K562 (cell line): ENCODE data around the gene LBHD1. TPM values are rescaled to one million over a fixed set of nuclear protein-coding genes. Genes with fewer than 3 reads are reported as not detected.
A peak's percentile ranks its signal among the peaks of the same experiment; 100 is the strongest.

Experiments used
- POLR3A ChIP-seq: IDR thresholded peaks from 2 replicates; pipeline ENCODE4 v1.6.1; 2011; ENCODE audit warnings: borderline replicate concordance, mild to moderate bottlenecking, moderate library complexity; ENCODE audit not compliant: insufficient read length, insufficient read depth; ENCODE audit errors: extremely low read depth
- polyA plus RNA-seq, 8 experiments: library from polyadenylated mRNA; depleted of rRNA in 4 of 8; stranded (reverse) in 5 of 8; unstranded in 3 of 8; fragments of >200 nt; fragmentation: Nextera tagmentation in 2 of 8; fragmentation: Illumina TruSeq in 1 of 8; extraction: Ambion mirVana in 2 of 8; extraction: Trizol in 1 of 8; gene quantifications; 2 replicates each; pipeline versions ENCODE4 v1.2.1 to v1.2.3, GENCODE V29; 2011 to 2014; ENCODE audit warnings: inconsistent platforms in 1 of 8, missing spikeins in 1 of 8
- total RNA-seq, 7 experiments: library from RNA; depleted of rRNA in 6 of 7; stranded (reverse); fragments of >200 nt in 6 of 7; fragmentation: Illumina TruSeq in 2 of 7; extraction: Trizol in 2 of 7; gene quantifications; 2 replicates each; pipeline versions ENCODE4 v1.2.1 to v1.2.3, GENCODE V29; 2011 to 2021; ENCODE audit warnings: low replicate concordance in 1 of 7
- TF ChIP-seq, protein P1 (sequence below), 2 experiments: fragments of 450-650 bp in 1 of 2; IDR thresholded peaks; 2 replicates each; pipeline ENCODE4 v1.6.1; 2011 to 2017; ENCODE audit warnings: low read depth in 2 of 2, antibody characterized with exemption in 1 of 2, borderline replicate concordance in 1 of 2, low read length in 1 of 2, mild to moderate bottlenecking in 1 of 2, mixed read lengths in 1 of 2; ENCODE audit not compliant: control insufficient read depth in 1 of 2
- TF ChIP-seq, protein P2 (sequence below), 2 experiments: fragments of 200-800 bp in 1 of 2; sonication (Bioruptor generic) in 1 of 2; sonication (generic) in 1 of 2; formaldehyde crosslinking in 1 of 2; IDR thresholded peaks in 1 of 2; conservative IDR thresholded peaks in 1 of 2; 2 replicates each; pipeline versions ENCODE4 v1.5.0 to v1.6.1; 2016 to 2020; ENCODE audit warnings: missing compliant biosample characterization in 1 of 2, missing genetic modification characterization in 1 of 2, missing genetic modification reagents in 1 of 2
- TF ChIP-seq, protein P3 (sequence below), 2 experiments: fragments of 450-650 bp in 1 of 2; sonication (generic) in 1 of 2; formaldehyde crosslinking in 1 of 2; IDR thresholded peaks; 2 replicates each; pipeline versions ENCODE4 v1.7.1 to v1.9.0; 2016 to 2022; ENCODE audit warnings: inconsistent platforms in 1 of 2, mild to moderate bottlenecking in 1 of 2, missing genetic modification reagents in 1 of 2
- TF ChIP-seq, protein P4 (sequence below): fragments of 450-650 bp; IDR thresholded peaks from 2 replicates; pipeline ENCODE4 v1.6.1; 2016; ENCODE audit warnings: antibody characterized with exemption

Gene LBHD1
- total and polyA plus RNA-seq, 9 of the 15 experiments (the other 6 are each of a cell fraction or from before 2014, with no cell fraction given) = 2.6 to 28.0 (median 12.5) TPM

DNA sequence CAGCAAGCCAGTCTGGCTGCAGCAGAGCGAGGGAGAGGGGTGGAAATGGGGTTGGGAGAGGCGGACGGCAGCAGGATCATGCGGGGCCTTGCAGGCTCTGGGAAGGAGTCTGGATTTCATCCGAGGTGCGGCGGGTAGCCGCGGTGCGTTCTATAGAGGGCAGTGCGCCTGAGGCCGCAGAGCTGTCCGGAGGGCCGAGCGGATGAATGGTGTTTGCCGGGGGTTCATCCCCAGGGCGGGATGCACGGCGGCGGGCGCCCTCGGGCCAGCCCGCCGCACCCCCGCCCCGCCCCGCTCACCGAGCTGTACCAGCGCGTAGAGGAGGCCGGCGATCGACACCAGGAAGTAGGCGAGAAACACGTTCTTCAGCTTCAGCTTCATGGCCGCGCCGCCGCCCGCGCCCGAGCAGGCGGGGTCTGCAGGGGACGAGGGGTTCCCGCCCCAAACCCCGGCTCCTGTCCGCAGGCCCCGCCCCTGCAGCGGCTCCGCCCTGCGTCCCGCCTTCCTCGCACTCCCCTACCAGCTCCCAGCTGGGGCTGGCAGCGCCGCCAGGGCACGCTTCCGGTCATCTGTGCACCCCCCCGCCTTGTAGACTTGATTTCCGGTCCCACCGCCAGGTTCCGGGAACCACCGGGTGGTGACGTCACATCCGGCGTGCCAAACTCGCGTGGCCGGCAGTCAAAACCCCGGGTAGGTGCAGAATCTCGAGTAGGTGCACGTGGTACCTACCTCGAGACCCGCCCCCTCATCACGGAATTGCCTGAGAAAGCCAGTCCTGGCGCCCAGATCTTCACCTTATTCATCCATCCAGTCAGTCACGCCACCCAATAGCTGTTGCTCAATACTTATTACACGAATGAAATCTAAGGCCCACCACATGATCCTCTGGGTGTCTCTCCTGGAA lies 50.2 kb downstream of the LBHD1 start, which contains the start of gene B3GAT3 (continued):
- TF ChIP-seq, protein P1, sequence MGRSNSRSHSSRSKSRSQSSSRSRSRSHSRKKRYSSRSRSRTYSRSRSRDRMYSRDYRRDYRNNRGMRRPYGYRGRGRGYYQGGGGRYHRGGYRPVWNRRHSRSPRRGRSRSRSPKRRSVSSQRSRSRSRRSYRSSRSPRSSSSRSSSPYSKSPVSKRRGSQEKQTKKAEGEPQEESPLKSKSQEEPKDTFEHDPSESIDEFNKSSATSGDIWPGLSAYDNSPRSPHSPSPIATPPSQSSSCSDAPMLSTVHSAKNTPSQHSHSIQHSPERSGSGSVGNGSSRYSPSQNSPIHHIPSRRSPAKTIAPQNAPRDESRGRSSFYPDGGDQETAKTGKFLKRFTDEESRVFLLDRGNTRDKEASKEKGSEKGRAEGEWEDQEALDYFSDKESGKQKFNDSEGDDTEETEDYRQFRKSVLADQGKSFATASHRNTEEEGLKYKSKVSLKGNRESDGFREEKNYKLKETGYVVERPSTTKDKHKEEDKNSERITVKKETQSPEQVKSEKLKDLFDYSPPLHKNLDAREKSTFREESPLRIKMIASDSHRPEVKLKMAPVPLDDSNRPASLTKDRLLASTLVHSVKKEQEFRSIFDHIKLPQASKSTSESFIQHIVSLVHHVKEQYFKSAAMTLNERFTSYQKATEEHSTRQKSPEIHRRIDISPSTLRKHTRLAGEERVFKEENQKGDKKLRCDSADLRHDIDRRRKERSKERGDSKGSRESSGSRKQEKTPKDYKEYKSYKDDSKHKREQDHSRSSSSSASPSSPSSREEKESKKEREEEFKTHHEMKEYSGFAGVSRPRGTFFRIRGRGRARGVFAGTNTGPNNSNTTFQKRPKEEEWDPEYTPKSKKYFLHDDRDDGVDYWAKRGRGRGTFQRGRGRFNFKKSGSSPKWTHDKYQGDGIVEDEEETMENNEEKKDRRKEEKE (IDR thresholded peaks at IDR 0.05; ENCODE audit: borderline replicate concordance in 1 of 2, control insufficient read depth in 1 of 2, low read depth in 2 of 2, low read length in 1 of 2) = 0 out of 4 replicates have a peak, but pooled peaks of 1 of the 2 experiments have one; percentile 22
- no peak for TF ChIP-seq POLR3A
- TF ChIP-seq, protein P2, sequence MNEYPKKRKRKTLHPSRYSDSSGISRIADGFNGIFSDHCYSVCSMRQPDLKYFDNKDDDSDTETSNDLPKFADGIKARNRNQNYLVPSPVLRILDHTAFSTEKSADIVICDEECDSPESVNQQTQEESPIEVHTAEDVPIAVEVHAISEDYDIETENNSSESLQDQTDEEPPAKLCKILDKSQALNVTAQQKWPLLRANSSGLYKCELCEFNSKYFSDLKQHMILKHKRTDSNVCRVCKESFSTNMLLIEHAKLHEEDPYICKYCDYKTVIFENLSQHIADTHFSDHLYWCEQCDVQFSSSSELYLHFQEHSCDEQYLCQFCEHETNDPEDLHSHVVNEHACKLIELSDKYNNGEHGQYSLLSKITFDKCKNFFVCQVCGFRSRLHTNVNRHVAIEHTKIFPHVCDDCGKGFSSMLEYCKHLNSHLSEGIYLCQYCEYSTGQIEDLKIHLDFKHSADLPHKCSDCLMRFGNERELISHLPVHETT (CRISPR knock-in tag; conservative IDR thresholded peaks at IDR 0.05 in 1 of 2, IDR thresholded peaks at IDR 0.05 in 1 of 2) = peak in 1 of 2 experiments; percentile 89; a peak in 2 of 4 replicates
- TF ChIP-seq, protein P3, sequence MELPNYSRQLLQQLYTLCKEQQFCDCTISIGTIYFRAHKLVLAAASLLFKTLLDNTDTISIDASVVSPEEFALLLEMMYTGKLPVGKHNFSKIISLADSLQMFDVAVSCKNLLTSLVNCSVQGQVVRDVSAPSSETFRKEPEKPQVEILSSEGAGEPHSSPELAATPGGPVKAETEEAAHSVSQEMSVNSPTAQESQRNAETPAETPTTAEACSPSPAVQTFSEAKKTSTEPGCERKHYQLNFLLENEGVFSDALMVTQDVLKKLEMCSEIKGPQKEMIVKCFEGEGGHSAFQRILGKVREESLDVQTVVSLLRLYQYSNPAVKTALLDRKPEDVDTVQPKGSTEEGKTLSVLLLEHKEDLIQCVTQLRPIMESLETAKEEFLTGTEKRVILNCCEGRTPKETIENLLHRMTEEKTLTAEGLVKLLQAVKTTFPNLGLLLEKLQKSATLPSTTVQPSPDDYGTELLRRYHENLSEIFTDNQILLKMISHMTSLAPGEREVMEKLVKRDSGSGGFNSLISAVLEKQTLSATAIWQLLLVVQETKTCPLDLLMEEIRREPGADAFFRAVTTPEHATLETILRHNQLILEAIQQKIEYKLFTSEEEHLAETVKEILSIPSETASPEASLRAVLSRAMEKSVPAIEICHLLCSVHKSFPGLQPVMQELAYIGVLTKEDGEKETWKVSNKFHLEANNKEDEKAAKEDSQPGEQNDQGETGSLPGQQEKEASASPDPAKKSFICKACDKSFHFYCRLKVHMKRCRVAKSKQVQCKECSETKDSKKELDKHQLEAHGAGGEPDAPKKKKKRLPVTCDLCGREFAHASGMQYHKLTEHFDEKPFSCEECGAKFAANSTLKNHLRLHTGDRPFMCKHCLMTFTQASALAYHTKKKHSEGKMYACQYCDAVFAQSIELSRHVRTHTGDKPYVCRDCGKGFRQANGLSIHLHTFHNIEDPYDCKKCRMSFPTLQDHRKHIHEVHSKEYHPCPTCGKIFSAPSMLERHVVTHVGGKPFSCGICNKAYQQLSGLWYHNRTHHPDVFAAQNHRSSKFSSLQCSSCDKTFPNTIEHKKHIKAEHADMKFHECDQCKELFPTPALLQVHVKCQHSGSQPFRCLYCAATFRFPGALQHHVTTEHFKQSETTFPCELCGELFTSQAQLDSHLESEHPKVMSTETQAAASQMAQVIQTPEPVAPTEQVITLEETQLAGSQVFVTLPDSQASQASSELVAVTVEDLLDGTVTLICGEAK (IDR thresholded peaks at IDR 0.05) = peak; percentile 98
- TF ChIP-seq, protein P3 (CRISPR knock-in tag; IDR thresholded peaks at IDR 0.05) = no peak
- TF ChIP-seq, protein P4, sequence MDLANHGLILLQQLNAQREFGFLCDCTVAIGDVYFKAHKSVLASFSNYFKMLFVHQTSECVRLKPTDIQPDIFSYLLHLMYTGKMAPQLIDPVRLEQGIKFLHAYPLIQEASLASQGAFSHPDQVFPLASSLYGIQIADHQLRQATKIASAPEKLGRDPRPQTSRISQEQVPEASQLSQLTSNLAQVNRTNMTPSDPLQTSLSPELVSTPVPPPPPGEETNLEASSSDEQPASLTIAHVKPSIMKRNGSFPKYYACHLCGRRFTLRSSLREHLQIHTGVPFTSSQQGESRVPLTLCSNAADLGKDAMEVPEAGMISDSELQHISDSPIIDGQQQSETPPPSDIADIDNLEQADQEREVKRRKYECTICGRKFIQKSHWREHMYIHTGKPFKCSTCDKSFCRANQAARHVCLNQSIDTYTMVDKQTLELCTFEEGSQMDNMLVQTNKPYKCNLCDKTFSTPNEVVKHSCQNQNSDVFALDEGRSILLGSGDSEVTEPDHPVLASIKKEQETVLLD = 0 out of 2 replicates have a peak, but pooled peaks have one; percentile 64
